Activated T-helper 1 cell treated with anti-CD3 and anti-CD28 coated beads, Interleukin-12 subunit alpha, Interleukin-12 subunit beta, Interleukin-2, Interleukin-4 antibody, amounts not matched to agents 30 ng/mL and 10 ng/mL and 1 ng/mL, durations not matched to agents 14 hours and 24 hours and 36 hours (primary cell): ENCODE data around the gene PLOD3. TPM values are rescaled to one million over a fixed set of nuclear protein-coding genes. Genes with fewer than 3 reads are reported as not detected.

Experiments
- DNase-seq: peaks from one replicate; pipeline ENCODE4 v3.0.0; 2021; ENCODE audit warnings: low spot score
- H3K27ac Mint-ChIP-seq: one replicate; pipeline ENCODE4 v1.8.0; 2021; ENCODE audit warnings: mild to moderate bottlenecking, mixed read lengths
- H3K27me3 Mint-ChIP-seq: one replicate; pipeline ENCODE4 v1.8.0; 2022; ENCODE audit warnings: mild to moderate bottlenecking, moderate library complexity, mixed read lengths; ENCODE audit not compliant: insufficient read depth
- H3K36me3 Mint-ChIP-seq: one replicate; pipeline ENCODE4 v1.8.0; 2021; ENCODE audit warnings: low read depth, mixed read lengths
- H3K4me1 Mint-ChIP-seq: one replicate; pipeline ENCODE4 v1.8.0; 2021; ENCODE audit warnings: low read depth, mixed read lengths
- H3K4me3 Mint-ChIP-seq: one replicate; pipeline ENCODE4 v1.8.0; 2021; ENCODE audit warnings: mild to moderate bottlenecking, moderate library complexity, mixed read lengths
- H3K9me3 Mint-ChIP-seq: one replicate; pipeline ENCODE4 v1.8.0; 2021; ENCODE audit warnings: mixed read lengths
- intact Hi-C: fragments of 100-400 bp; cut with micrococcal nuclease; formaldehyde crosslinking; loops from one replicate; pipeline ENCODE4 v1.15.1; 2024
- total RNA-seq: library from RNA; stranded (reverse); gene quantifications from 2 replicates; pipeline ENCODE4 v1.2.3, GENCODE V29; 2022

The PLOD3 gene
- total RNA-seq, 1 donor from 2014 or later, result 65.2 TPM

- peaks cover 31% of the 10 kb centered on the region for H3K27me3 Mint-ChIP-seq
- peak overlapping the region; percentile 34 for H3K27ac Mint-ChIP-seq
- peaks cover 16% of the 10 kb centered on the region for H3K36me3 Mint-ChIP-seq
- no peak for DNase-seq
- H3K4me1 Mint-ChIP-seq, result peaks cover 23% of the 10 kb centered on the region
- H3K4me3 Mint-ChIP-seq, result peak overlapping the region; percentile 68
- no peaks in the 10 kb centered on the region for H3K9me3 Mint-ChIP-seq
- intact Hi-C loops, result no loop called here
Measured at GRCh38 chr7:101161692-101162471, 55.5 kb downstream of the PLOD3 start.

DNA sequence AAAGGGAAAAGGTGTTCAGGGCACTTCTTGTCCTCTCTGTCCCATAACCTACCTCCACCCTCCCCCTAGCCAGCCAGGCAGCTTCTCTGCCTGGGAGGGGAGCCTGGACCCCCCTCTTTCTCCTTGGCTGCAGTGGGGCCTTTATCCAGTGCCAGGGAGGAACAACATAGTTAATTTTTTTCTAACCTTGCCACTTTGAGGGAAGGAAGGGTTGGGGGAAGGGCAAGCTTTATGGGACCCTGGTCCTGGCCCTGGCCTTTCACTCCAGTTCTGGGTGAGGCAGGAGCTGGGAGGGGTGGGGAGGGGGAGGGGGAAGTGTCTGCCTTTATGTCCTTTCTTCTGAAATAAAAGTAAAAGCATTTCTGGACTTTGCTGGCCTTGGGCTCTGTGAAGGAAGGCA lies 56.5 kb downstream of the PLOD3 start:
- H3K9me3 Mint-ChIP-seq, result no peaks in the 10 kb centered on the region
- DNase-seq, result no peak
- H3K4me3 Mint-ChIP-seq, result no peak overlapping the region
- H3K27me3 Mint-ChIP-seq, result peaks cover 24% of the 10 kb centered on the region
- peaks cover 14% of the 10 kb centered on the region for H3K4me1 Mint-ChIP-seq
- peaks cover 18% of the 10 kb centered on the region for H3K36me3 Mint-ChIP-seq
- intact Hi-C loops, result no loop called here
- H3K27ac Mint-ChIP-seq, result no peak overlapping the region

GRCh38 chr7:101159696-101160674 lies 57.4 kb downstream of the PLOD3 start:
- no peak overlapping the region for H3K27ac Mint-ChIP-seq
- no peaks in the 10 kb centered on the region for H3K9me3 Mint-ChIP-seq
- H3K36me3 Mint-ChIP-seq, result peaks cover 20% of the 10 kb centered on the region
- intact Hi-C loops, result no loop called here
- peaks cover 15% of the 10 kb centered on the region for H3K27me3 Mint-ChIP-seq
- no peak for DNase-seq
- peaks cover 13% of the 10 kb centered on the region for H3K4me1 Mint-ChIP-seq
- H3K4me3 Mint-ChIP-seq, result no peak overlapping the region

- no peak for DNase-seq
- intact Hi-C loops, result no loop called here
- Mint-ChIP-seq H3K4me3 (peak overlapping the region; percentile 21), H3K27ac (no peak overlapping the region), H3K27me3 (peaks cover 11% of the 10 kb centered on the region), H3K9me3 (no peaks in the 10 kb centered on the region), H3K4me1 (peaks cover 14% of the 10 kb centered on the region), H3K36me3 (peaks cover 20% of the 10 kb centered on the region)
Measured at GRCh38 chr7:101156866-101157589, 60.4 kb downstream of the PLOD3 start.

DNA sequence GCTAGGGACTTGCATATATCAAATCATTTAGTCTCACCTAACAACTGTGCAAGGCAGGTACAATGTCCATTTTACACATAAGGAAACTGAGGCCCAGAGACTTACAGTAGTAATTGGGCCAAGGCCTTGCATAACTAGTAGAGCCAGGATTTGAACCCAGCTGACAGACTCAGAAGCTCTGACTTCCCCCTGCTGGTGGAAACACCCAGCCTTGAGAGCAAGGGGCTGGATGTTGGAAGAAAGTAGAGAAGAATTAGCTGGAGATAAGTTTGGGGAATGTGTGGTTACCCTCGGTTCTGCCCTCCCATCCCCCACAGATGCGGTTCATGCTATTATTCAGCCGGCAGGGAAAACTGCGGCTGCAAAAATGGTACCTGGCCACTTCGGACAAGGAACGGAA lies 61.1 kb downstream of the PLOD3 start:
- intact Hi-C loops, result no loop called here
- no peak for DNase-seq
- Mint-ChIP-seq H3K4me1 (peaks cover 14% of the 10 kb centered on the region), H3K9me3 (no peaks in the 10 kb centered on the region), H3K27ac (no peak overlapping the region), H3K4me3 (no peak overlapping the region), H3K36me3 (peaks cover 18% of the 10 kb centered on the region), H3K27me3 (peaks cover 11% of the 10 kb centered on the region)

Other genes starting within 250 kb of the PLOD3 start
- gene MUC12, start 248.0 kb downstream of the PLOD3 start, total RNA-seq, result 0.44 and 0.81 TPM in 2 replicates
- gene MUC17, start 197.5 kb downstream of the PLOD3 start, total RNA-seq, result 0.02 TPM in 1 of 2 replicates, not detected in the other
- gene TRIM56, start 132.1 kb downstream of the PLOD3 start, total RNA-seq, result 41.2 and 45.7 TPM in 2 replicates
- 0.36 and 0.47 TPM in 2 replicates for gene SERPINE1, start 90.5 kb downstream of the PLOD3 start, total RNA-seq
- 45.7 and 53.3 TPM in 2 replicates for gene AP1S1, start 63.1 kb downstream of the PLOD3 start, total RNA-seq
- gene VGF, start 52.0 kb downstream of the PLOD3 start, total RNA-seq, result 0.10 and 0.21 TPM in 2 replicates
- gene NAT16, start 37.3 kb downstream of the PLOD3 start, total RNA-seq, result 0.08 TPM in 1 of 2 replicates, not detected in the other
- gene MOGAT3, start 16.5 kb downstream of the PLOD3 start, total RNA-seq, result not detected in 2 replicates
- gene ZNHIT1, start 584 bp upstream of the PLOD3 start, total RNA-seq, result 49.7 and 53.4 TPM in 2 replicates
- gene CLDN15, start 20.2 kb upstream of the PLOD3 start, total RNA-seq, result 19.0 and 19.5 TPM in 2 replicates
- gene FIS1, start 27.5 kb upstream of the PLOD3 start, total RNA-seq, result 138 and 143 TPM in 2 replicates
- 4.4 and 5.5 TPM in 2 replicates for gene IFT22, start 104.2 kb upstream of the PLOD3 start, total RNA-seq
- gene COL26A1, start 145.3 kb upstream of the PLOD3 start, total RNA-seq, result not detected in 2 replicates